Choroid plexus epithelial cell (primary cell): ENCODE measurements around the gene GALNT7.

ENCODE experiments used
- DNase-seq: peaks from one replicate; pipeline ENCODE4 v3.0.0-alpha.2; 2010; ENCODE audit warnings: low read depth
- H3K4me3 ChIP-seq: 2 replicates; pipeline ENCODE4 v1.5.1; 2011; ENCODE audit warnings: low read depth, mild to moderate bottlenecking, control low read depth, low read length, moderate library complexity
- TF ChIP-seq, protein P1 (sequence below): conservative IDR thresholded peaks from 2 replicates; pipeline ENCODE4 v1.5.1; 2011; ENCODE audit warnings: low read depth, mild to moderate bottlenecking, control low read depth, inconsistent platforms, low read length, moderate library complexity

GALNT7 gene

DNA sequence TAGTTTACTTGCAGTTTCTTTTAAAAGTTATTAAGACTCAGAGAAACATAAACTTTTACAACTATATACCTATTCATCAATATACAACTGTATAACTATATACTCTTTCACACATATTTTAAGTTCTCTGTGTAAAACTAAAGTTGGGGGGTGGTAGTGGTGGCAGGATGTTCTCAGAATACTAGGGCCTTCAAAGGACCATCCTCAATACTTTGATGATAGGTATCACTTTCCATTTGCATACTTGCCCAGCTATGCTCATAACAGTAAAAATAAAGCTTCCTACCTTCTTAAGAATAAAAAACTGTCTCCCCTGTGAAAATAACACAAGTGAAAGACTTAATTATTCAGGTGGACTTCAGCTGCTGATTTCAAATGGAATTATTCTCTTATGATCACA lies 2.9 kb upstream of the GALNT7 start:
- no peak overlapping the region for H3K4me3 ChIP-seq
- no peak for DNase-seq
- TF ChIP-seq, protein P1, sequence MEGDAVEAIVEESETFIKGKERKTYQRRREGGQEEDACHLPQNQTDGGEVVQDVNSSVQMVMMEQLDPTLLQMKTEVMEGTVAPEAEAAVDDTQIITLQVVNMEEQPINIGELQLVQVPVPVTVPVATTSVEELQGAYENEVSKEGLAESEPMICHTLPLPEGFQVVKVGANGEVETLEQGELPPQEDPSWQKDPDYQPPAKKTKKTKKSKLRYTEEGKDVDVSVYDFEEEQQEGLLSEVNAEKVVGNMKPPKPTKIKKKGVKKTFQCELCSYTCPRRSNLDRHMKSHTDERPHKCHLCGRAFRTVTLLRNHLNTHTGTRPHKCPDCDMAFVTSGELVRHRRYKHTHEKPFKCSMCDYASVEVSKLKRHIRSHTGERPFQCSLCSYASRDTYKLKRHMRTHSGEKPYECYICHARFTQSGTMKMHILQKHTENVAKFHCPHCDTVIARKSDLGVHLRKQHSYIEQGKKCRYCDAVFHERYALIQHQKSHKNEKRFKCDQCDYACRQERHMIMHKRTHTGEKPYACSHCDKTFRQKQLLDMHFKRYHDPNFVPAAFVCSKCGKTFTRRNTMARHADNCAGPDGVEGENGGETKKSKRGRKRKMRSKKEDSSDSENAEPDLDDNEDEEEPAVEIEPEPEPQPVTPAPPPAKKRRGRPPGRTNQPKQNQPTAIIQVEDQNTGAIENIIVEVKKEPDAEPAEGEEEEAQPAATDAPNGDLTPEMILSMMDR, result no peak

DNA sequence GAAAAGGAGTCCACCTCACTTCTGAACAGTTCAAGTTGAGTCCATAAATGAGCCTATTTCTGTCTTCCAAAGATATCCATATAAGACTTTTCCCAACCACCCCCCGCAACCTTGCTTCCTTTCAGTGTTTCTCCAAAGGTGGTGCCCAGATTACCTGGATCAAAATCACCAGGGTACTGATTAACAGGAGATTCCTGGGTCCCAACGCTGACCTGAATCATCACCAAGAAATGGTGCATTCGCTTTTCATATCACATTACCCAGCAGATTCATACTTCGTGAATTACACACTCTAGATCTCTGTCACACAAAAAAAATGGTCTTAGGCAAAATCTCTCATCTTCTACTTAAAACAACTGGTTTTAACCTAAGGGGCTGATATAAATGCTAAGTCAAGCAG lies 2.1 kb upstream of the GALNT7 start:
- H3K4me3 ChIP-seq, result no peak overlapping the region
- TF ChIP-seq, protein P1, result no peak
- no peak for DNase-seq

DNA sequence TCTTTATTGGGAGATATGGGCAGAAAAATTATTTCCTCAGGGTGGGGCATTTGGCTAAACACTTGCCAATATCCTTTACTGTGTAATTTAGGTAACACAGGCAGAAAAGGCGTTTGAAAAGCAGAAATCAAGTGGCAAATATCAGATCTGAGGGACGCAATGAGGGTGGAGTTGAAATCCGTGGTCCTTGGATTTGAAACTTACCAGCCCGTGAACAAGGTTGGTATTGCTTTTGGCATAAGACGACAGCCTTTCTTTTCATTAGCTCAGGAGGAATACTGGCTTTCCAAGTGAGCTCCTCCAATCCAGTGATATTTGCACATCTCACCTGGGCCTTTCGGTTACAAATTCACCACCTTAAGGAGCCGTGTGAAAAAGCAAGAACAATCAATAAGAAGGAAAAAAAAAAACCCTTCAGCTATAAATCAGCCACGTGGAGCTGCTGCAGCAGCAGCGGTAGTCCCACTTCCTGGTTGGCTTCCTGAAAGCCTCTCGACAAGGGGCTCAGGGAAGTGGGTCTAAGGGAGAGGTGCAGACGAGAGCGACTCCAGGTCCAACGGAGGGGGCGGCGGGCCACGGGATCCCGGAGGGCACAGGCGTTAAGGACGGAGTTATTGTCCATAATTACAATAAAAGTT lies 734 bp upstream of the GALNT7 start:
- H3K4me3 ChIP-seq, result peak overlapping the region; percentile 83
- TF ChIP-seq, protein P1, result no peak
- DNase-seq, result peak; percentile 35

DNA sequence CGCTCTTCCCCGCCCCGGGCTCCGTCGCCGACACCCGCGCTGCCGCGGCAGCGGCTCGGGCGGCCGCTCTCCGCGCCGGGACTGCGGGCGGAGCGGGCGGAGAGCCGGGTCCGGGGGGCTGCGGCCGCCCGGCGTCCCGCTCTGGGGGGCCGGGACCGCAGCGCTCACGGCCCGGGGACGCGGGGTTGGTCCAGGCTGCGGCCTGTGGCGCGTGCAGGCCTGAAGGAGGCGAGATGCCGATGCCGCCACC lies 492 bp downstream of the GALNT7 start:
- peak overlapping the region; percentile 83 for H3K4me3 ChIP-seq
- DNase-seq, result no peak

DNA sequence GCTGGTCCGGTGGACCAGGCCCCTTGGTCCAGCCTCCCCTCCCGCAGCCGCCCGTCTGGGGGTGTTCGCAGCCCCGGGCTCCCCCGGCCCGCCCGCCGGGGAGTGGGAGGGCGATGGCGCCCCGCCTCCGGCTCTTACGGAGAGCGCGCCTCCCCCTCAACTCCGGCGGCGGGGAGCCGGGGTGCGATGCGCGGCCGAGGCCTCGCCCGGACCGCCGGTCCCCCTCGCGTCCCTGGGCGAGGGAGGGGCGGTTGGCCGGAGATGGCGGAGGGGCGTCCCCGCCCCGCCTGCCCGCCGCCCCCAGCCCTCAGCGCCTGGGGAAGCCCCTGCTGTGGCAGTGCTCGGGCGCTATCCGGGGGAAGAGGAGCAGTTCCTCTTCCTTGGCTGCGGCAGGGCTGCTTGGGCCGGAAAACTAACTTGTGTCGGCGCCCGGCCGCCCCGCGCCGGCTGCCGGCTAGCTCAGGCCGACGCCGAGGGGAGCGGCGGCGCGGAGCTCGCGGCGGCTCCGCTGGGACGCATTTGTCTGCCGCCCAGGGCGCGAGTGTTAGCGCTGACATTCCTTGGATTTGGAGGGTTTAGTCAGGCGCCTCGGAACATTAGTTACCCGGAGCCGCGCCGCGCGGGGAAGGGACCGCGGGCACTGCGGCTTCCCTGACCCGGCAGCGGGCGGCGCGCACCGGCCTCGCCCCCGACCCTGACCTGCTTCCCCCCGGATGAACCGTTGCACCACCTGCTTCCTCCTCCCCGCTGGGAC lies 994 bp downstream of the GALNT7 start:
- DNase-seq, result peak; percentile 67
- TF ChIP-seq, protein P1, result no peak
- H3K4me3 ChIP-seq, result peak overlapping the region; percentile 83

More for the DNA sequence above, 492 bp downstream of the GALNT7 start:
- TF ChIP-seq, protein P1, result no peak

DNA sequence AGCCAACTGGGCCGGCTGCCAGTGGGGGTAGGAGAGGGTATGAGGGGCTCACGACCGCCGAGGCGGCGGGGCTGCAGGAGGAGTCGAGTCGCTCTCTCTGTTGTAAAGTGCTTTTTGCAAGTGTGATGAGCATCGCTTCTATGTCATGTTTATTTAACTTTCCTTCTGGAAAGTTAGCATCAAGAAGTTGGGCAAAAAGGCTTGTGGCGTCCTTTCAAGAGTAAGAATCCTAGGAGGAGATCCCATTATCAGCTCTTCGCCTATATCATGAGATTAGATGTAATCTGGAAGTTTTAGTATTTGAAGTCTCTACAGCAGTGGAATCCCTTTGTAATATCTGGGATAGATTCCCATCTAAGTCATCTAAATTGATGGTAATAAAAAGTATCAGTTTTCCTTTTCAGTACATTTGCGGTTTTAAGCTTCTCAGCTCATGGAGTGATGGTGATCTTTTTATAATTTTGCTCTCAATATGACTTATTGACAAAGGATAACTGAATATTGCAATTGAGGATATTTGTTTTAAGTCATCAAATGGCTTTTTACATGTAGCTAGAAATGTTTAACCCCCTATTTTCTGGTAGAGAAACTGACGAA lies 1.7 kb downstream of the GALNT7 start:
- peak overlapping the region; percentile 83 for H3K4me3 ChIP-seq
- DNase-seq, result no peak
- TF ChIP-seq, protein P1, result no peak
